Activated CD8-positive, alpha-beta memory T cell treated with anti-CD3 and anti-CD28 coated beads, Interleukin-2, amount 50 U/mL, for 48 hours (primary cell): ENCODE results near the gene FSIP1.

Experiments used
- DNase-seq: peaks from one replicate; pipeline ENCODE4 v3.0.0-alpha.2; 2020

The FSIP1 gene

DNA sequence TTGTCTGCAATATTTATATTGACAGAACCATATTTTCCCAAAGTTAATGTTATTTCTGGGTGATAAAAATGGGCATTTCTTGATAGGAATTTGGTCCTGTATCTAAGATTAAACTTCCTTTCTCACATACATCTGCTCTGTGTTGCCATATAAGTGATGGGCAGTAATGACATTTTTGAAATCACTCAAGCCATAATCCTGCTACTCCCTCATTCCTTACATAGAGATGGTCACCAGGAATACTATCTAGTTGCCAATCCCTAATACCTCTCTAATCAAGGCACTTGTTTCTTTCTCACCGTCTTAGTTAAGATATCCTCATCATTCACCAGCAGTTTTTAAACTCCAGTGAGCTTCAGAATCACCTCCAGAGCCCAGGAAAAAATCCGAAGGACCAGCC, 68.4 kb downstream of the FSIP1 start:
- DNase-seq = no peak

DNA sequence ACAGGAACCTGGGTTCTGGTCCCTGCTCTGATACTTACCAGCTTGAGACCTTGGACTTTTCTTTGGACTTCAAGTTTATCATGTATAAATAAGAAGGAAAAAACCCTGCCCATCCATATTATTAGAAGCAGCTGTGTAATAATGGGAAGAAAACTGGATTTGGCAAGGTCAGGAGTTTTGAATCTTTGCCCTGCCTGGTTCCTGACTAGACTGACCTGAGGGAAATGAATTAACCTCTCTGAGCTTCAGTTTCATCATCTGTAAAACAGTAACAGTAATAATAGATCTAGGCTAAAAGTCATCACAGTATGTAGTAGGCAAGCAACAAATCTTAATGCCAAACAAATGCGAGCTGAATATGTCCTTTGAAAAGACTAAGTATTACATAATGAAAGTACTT, 68.8 kb downstream of the FSIP1 start:
- DNase-seq = no peak

DNA sequence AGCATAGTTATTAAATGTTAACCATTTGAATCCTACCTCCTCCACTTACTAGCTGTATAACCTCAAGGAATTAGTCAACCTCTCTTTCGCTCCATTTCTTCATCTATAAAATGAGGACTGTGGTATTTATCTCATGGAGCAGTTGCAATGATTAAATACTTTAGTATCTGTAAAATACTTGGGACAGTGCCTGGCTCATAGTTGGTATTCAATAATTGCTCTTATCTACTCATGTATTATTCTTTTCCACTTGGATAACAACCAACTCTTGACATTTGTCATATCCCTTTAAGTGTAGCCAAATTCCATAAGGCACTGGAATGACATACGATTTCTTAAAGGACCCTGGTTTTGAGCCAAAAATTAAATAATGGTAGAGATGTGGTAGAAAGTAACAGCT, 72.0 kb downstream of the FSIP1 start:
- no peak for DNase-seq

DNA sequence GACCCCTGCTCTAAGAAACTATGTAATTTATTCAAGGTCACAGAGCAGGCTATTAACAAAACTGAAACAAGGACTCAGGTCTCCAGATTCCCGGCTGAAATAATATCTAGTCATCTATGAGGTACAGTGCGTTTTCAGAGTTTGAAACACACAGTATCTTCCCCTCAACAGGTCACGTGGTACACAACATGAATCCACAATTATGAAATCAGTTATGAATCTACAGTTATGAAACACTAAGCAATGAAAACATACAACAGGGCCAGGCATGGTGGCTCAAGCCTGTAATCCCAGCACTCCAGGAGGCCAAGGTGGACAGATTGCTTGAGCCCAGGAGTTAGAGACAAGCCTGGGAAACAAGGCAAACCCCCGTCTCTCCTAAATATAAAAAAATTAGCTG, 72.7 kb downstream of the FSIP1 start:
- DNase-seq = no peak

DNA sequence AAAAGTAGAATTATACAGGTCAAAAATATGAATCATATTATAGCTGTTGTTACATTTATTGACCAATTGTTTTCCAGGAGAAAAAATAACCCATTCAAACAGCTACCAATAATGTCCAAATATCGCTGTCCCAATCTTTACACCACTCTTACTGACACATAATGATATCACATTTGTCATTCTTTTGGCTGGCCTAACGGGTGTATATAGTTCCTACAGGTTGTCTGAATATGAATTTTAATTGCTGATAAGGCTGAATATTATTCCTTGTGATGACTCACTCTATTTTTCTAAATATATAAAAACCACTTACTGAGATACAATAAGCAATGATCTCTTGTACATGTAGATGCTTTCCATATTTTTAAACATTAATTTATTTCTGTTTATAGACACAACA, 76.4 kb downstream of the FSIP1 start:
- no peak for DNase-seq

DNA sequence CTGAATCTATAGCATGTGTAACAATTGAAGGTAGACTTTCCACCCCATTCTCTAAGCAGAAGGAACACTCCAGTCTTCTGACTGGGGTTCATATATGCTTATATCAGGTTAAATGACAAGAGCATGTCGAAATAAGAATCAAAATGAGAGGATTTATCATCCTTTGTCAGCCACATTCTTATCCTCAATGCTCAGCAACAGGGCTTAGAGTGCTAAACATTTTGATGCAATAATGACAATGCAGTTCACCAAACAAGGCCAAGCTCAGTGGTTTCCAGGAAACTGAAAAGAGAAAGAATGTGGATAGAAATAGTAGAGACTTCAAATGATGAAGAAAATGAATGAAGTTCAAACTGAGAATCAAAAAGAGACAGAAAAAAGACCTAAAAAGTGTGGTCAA, 78.0 kb downstream of the FSIP1 start:
- no peak for DNase-seq

DNA sequence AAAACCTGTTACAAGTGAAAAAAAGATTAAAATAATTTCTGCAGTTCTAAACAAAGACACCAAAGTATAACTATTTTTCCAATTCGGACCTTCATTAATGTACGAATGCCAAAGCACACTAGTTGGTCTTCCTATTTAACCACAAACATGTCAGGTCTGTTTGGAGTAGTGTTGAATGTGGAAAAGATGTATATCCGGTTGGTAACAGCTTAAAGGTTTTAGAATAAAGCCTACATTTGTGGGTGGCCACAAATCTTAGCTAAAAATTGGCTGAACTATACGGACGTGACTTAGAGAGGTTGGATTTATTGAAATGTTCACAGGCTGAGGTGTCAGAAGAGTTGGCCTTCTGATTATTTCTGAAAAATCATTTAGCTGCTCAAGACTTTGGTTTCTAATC, 78.4 kb downstream of the FSIP1 start:
- no peak for DNase-seq

DNA sequence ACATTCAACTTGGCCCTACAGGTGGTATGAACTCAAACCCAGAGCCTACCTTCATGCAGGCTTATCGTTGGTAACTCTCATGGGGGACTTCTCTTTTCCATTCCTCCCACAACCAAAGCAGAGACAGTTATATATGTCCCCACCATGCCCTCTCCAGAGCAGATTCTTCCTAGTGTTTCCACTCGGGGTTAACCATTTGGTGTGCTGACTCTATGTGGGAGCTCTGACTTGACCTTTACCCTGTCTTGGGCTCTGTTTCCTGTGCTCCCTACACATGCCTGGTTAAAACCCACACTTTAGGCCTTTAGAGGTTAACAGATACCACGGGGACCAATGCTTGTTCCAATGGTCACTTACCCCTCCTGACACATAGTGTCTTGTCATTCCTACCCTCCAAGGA, 80.7 kb downstream of the FSIP1 start:
- no peak for DNase-seq

DNA sequence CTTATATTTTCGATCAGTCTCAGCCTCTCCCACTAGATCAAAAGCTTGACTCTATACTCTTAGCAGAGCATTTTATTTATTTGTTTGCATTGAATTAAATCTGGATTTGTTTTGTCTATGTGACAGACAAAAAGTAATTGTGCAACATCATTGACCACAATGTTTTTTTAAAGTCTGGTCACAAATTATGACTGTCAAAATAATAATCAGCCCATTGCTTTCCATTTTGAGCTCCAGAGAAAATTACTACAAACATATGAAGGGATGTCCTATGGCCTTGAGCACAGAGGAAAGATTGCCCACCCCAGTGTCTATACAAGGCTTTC, 82.3 kb downstream of the FSIP1 start:
- DNase-seq = no peak

DNA sequence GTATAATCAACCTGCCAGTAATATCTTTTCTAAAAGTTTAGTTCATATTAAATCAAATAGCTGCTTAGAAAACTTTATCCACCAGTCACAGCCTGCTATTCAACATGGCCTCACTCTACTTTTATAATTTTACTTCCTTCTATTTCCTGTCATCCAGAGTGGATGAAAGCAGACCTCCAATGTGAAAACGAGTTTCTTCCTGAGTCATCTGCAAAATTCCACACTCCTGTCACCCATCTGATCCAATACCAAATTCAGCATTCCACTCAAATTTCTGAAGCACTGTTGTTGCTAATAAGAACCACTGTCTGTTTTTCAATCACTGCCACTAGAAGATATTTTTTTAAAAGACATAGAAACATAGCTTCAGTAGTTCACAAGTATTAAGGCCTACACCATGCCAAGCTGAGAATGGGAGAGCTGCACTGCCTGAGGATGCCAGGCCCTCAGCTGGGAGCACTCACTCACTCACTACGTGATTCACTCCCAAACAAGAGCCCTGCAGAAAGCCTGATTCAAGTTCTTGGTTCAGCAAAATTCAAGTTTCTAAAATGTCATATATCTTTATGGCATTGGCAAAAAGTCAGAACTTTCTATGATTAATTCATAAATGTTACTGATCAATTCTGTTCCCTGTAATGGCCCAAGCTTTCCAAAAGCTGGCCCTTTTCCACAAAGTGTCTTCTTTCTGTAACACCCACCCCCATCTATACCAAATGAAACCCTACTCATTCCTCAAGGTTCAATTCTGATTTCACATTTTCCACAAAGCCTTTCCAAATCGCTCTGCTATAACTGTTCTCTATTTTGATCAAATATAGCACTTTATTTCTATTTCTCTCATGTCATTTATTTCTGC, 82.9 kb downstream of the FSIP1 start:
- no peak for DNase-seq

DNA sequence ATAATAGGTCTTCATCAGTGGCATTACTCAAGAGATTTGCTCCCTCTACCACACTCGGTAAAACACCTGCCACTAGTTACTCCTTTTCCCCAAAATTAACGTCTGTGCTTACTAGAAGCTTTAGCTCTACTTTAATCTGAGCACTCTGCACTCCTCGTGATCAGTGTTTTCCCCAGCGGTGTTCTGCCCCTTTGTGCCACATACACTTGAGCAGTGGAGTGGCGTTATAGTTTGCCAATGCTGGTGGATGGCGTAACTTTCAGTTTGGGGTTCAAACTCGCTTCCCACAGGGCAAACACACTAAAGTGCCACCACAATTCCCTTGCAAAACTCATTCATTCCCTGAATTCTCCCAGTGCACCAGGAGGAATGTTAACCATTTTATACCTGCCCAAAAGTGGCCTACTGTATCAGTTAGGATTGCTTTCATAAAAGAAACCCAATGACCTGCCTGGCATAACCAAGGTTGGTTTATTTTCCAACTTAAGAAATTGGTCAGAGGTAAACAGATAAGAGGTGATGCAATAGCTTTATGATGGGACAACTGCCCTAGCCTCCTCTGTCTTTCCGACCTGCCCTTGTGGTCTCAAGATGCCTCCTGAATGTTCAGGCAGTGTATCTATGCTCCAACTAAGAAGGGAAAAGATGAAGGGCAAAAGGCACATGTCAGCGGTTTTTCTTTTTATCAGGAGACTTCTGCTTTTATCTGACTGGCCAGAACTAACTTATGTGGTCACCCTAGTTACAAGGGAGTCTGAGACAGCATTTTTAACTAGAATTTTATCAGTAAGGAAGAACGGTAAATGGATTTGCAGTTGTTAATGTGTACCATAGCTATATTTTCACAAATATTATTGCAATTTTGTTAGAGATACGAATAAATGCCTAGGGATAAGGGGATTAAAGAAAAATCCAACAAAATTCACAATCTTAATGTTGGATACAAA, 83.9 kb downstream of the FSIP1 start:
- no peak for DNase-seq

DNA sequence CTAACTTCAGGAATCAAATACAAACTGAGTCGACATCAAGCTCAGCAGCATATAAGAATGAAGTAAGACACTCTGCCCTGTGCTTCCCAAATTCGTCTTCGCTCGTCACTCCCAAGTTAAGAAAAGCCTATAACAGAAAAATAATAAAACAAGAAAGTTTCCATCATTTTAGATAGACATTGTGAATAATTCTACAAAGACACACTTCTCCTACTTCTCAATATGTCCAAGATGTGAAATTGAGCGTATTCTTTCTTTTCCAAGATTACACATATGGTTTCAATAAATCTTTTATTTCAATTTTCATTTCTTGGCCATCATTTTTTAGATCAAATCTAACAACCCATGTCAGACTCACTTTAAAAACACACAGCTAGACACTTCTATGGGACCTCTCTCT, 85.1 kb downstream of the FSIP1 start:
- DNase-seq = no peak

DNA sequence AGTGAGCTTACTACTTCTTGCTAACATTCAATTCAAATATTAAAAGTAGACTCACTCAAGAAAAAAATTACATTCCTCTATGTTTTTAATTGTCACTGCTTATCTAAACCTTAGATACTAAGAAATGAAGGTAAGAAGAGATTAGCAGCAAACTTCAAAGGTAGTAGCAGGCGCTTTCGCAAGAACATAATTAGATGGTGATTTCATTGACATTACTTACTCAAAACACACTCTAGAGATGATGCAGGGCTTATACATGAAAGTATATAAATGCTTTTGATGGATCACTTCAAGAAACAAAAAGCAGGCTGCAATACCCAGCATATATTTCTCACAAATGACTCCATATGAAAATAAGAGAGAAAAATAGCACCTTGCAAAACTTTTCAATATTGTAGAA, 86.8 kb downstream of the FSIP1 start:
- DNase-seq = no peak

DNA sequence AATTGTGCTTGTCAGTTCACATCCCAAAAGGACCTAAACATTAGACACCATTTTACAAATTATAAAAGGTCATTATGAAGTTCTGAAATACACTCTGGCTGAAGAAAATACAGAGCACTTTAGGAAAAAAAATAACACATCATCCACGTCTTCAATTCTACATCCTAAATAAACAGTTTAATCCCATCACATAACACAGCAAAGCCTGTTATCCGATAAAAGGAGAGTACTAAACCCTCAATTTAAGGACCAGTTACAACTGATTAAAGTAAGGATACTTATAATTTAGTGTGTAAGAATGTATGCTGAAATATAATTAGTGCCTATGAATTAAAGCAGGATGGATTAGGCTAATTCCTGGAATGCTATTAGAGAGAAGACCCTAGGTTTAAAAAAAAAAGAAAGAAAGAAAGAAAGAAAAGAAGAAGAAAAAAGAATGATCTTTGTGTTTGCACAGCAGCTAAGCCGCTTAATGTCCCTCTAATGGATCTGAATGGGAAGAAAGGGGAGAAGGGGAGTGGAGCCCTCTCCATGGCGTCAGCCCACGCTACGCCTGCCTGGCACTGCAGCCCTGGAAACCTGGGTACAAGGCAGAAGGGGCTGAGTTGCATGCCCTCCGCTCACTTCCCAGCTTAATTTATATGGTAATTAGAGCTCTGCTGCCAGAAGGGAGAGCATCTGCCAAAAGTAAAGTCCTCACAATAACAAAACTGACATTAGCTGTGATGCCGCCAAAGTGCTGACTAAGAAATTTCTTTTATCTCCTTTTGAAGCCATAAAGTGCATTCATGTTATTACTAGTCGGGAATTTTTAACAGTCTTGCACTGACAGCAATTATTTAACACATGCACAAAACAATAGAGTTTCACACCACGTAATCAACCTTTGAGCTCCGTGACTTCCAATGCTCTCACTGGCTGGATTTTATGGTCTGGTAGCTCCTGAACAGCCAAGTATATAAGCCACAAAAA, 90.0 kb downstream of the FSIP1 start:
- DNase-seq = no peak

DNA sequence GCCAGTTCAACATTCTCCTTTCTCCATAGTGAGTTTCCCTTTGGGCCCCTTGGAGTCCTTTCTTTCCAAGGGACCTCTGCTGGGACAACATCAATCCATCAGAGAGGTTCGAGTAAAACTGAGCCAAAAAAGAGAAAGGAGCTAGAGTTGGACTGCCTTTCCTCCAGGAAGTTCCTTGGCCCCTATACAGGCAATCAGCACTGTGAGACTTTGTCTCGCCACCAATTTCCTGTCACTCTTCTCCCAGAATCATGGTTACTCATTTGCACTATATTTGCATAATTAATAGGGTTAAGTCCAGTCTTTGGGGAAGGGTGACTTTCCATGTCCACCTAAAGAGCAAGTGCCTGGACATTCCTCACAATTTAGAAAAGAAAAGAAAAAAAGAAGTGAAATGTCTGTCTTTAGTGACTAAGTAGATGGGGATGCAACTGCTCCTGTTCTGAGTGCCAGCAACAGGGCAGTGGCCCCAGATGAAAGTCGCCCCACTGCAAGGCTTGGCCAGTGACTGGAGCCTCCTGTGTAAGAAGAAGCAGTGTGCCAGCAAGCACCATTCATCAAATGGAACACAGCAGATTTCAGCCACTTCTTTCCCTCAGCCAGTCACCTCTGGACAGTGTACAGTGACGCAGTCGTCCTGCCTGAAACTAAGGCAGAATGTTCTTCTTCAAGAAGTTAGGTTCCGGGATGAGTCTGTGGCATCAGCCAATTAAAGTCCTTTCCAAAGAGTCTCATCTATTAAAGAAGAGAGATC, 91.6 kb downstream of the FSIP1 start:
- DNase-seq = no peak

DNA sequence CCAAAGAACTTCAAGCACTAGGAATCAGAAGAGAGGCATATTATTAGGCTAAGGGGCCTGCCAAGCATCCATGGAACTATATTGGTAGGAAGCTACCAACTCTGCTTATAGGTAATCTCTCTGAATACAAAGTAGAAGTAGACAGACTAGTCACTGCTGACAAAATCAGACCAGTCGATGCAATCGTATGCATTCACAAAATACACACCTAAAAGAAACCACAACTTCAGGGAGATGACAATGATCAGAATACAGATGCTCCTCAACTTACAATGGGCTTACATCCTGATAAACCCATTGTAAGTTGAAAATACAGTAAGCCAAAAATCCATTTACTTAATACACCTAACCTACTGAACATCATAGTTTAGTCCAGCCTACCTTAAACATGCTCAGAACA, 94.7 kb downstream of the FSIP1 start:
- no peak for DNase-seq

DNA sequence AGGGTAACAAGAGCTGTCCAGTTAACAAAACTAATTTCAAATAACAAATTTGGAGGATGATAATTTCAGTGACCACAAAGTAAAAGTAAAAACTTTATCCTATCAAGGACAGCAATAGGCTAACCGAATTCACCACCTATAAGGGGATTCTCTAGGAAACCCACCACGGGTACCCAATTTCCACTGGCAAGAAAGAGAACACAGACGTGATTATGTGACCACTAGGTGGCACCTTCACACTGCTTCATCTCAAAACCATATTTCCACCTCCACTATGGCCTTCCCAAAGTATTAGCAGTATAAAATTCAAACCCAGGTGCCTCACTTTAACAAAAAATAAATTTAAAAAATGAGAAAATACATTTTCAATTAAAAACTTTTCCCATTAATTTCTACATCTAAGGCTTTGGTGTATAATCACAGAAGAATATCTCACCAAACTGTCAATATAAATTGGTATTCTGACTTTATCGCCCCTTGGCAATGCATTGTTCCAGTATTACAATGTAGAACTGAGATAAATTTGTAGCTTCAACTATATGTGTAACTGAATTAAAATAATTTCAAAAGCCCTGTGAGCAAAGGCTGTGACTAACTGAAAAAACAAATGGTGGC, 96.5 kb downstream of the FSIP1 start:
- DNase-seq = no peak

DNA sequence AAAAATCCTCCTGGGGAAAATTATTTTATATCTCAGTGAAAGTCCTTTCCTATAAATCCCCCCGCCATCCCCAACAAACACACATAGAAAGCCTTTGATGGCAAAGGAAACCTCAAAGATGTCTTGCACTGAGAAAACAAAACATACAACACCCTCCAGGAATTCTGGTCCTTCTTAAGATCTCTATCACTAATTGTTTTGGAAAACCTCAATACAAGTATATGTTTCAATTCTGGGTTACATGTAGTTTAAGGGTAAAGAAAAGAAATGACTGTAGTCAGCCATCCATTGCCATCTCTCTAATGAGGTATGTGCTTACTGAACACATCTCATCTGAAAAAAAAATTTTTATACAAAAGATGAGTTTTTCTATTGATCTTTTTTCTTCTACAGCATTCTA, 97.3 kb downstream of the FSIP1 start:
- no peak for DNase-seq

DNA sequence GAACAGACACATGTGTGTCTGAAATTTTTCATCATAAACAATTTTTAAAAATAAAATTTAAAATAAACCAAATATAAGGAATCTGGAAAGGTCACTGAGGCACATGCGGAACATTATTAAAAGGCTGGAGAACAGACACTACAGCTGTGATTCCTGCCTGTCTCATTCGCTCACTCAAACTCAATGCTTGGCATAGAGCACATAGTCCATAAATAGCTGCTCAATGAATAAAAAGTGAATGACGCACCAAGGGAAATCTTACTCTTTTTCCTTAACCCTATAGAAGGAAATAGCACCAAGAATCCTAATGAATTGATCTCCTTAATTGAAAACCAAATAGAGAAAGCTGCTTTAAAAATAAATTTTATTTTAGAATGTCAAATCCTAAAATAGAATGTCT, 98.4 kb downstream of the FSIP1 start:
- DNase-seq = no peak

DNA sequence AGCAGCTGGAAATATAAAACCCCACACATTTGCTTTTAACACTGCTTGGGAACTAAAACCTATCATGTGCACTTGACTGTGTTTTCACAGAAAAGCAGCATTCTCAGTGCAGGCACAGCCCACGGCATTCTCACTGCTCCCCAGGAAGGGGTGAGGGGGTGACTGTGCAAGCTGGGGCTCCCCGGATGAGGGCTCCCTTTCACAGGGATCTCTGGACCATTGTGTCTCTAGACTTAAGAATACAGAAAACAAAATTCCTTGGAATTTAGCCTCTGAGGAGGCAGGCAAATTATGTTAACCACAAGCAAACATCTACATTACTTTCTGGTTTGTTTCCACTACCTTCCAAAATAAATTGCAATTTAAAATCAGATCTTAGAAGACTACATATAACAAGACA, 100.3 kb downstream of the FSIP1 start:
- no peak for DNase-seq

DNA sequence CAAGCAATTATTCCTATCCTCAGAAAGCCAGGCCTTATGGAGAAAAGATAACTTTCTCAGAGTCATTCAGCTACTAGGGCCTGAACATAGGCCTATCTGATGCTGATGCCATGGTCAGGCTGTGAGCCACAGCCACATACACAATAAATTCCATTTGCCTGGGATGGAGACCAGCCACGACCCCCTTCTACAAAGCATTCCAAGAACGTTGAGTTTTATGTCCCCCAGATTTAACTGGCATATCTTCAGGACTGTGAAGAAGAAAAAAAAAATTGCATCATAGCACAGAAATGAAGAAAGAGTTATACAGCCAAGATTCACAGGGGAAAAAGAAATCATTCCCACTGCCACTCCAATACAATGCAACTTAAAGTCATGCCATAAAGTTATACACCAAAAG, 101.8 kb downstream of the FSIP1 start:
- no peak for DNase-seq

DNA sequence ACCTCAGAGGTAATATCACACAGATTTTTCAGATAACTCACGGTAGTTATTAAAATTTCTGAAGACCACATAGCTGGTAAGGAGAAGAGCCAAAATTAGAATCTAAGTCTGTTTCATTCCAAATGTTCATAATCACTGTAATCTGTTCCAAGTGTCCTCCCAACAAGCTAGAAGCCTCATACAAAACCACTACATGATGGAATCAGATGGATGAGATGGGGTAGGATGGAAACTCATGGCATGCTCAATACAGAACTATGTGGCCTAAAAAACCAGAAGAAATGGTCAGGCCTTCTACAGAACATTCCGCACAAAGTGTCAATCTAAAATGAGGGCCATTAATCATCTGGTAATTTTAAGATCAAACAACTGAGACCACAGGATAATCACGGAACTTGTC, 110.0 kb downstream of the FSIP1 start:
- no peak for DNase-seq
